SIG-M5 treated with dmso at 0.1 percent for 504 hours (cell line): Measurements from ENCODE around the gene ZFHX3.

Experiments
- DNase-seq: peaks from one replicate; lab custom pipeline; 2025; ENCODE audit not compliant: unreplicated experiment; lab: John Stamatoyannopoulos, UW

The ZFHX3 gene

DNA sequence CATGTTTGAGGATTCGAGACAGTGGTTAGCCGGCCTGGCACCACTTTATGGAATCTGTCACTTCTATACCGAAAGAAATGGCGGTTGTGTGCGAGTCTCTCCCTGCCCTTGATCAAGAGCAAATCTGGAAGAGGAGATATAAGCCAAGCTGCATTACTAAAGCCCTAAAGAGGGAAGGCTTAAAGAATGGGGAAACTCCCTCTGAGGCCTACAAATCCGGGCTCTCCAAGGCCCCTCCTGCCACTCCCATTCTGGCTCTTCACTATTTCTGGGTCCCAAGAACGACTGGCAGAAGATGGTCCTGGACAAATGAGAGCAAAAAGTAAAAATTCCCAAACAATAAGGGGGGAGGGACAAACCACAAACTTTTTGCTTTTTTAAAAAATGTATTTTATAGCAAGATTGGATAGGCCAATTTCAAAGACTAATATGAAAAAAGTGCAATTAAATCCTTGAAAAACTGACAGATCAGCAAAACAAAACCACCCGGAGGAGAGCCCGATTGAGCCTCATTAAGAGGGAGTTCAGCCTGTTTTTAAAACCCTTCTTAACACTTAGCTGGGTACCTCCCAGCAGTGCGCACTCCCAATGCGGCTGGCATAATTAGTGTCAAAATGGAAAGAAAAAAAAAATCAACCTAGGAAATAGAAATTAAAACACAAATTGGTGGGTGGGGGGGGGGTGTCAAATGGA, 193.5 kb downstream of the ZFHX3 start:
- DNase-seq, result no peak

DNA sequence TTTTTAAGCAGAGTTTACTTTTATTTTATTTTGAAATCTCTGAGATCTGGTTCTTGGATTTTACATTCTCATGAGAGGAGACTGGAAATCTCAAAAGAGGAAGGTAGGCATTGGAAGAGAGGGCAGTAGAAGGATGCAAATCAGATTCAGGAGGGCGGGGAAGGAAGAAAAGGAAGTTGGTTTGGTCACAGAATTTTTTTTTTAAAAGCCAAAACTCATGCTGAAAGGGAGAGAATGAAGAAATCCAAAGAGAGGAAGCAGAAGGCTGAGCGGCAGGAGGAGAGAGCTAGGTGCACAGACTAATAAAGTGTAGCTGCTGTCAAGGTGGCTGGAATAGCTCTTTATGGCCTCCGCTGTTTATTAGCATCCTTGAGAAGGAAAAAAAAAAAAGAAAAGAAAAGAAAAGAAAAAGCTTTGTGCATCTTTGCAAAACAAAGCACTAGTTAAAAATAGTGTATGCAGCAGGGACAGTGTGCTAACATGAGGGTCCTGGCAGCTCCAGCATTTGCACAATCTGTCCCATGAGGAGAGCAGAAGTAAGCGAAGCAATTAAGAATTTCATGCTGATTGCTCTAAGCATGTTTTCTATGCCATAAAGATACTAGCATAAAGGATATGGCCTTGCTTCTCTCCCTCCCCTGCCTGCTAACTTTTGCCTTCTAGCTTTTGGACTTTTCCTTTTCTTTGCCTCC, 194.2 kb downstream of the ZFHX3 start:
- peak; percentile 72 for DNase-seq

DNA sequence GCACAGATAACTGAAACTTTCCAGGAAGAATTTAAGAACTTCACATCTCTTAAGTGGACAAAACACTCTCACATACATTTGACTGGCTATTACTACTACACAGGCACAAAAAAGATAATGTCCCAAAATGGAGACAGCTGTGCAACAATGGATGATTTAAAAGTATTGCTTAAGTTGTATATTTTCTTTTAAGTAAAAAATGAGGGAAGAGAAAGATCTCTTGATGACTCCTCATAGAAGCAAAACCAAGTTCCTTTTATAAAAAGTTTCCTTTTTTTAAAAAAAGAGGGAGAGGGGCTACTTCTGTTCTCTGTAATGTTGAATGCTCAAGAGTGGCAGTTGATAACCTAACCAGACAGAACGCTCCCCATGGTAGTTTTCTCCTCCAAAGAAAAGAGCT, 195.5 kb downstream of the ZFHX3 start:
- DNase-seq, result no peak

DNA sequence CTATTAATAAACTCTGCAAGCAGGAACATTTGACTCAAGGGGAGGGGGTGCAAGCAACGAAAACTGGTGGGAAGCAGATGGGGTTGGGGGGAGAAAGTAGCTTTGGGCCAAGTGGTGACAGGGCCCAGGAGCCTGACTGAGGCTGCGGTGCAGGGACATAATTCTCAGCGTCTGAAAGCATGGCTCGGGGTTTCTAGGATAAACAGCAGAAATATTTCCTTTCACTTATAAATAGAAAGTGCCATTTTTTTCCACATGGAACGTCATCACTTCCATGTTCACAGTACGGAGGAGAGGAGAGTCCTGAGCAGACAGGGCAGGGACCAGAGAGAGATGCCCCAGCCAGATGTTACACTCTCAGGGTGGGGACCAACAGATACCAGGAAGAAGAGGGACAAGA, 197.1 kb downstream of the ZFHX3 start:
- DNase-seq, result no peak

DNA sequence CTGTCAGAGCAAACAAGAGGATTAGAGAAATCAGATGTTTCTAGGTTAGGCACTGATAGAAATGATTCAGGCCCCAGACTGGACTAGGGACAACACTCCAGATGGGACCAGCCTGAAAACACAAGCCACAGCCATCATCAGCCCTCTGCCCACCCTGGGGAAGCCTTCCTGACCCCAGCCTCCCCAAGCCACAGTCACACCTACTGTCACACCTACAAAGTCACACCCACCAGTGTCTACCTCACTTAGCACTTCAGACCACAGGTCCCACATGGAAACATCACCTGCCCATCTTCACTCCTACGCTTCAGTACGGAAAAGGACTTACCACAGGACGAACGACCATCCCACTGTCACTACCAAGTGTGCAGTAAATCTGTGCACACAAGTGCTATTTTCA, 197.9 kb downstream of the ZFHX3 start:
- no peak for DNase-seq

DNA sequence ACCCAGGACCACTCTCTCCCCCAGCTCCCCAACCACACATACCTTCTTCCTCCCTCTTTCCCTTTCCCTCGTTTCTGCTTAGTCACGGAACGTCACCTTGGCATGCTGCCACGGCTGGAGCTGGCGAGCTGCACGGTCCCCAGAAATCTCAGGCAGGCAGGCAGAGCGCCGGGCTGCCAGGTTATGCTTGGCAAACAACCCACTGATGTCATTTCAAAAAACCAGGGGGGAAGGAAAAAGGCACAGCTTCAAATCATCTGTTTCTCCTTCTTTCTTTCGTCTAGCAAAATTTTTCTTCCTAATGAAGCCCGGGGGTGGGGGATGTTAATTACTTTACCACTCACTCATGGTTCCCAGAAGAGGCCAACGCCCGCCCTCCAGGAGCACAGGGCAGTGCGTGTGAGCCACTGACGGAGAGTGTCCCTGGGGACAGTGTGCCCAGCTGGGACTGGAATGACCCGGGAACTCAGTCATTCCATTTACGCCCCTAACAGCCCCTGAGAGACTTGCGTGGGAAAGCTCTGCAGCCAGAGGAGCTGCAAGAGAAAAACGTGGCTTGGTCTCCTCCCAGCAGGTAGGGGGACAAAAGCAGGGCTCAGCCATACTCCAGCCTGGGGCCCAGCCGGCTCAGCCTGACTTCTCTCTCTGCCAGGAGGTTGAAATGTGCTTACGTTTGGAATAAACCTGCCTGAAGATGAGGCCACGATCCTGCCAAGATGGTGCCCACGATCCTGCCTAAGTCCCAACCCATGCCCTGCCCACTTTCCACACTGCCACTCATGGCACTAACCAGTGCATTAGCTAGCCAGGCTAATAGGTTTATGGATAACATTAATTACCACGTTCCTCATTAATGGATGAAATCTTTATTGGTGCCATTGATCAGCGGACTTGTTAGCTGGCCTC, 198.9 kb downstream of the ZFHX3 start:
- peak; percentile 44 for DNase-seq

DNA sequence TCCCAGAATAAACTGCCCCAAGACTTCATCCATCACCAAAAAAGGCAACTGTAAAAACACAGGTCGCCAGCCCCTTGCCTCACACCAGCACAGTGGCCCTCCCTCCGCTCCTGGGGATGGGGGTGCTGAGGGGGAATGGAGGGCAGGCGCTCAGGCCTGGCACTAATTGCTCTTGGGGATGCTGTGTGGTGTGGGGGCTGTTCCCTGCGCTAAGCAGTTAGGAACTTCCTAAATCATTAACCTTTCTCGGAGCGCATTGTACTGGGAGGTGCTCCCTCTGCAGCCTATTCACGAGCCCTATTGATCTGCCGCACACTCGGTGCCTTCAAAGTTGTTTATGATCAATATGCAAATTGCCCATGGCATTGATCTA, 199.9 kb downstream of the ZFHX3 start:
- DNase-seq, result no peak

DNA sequence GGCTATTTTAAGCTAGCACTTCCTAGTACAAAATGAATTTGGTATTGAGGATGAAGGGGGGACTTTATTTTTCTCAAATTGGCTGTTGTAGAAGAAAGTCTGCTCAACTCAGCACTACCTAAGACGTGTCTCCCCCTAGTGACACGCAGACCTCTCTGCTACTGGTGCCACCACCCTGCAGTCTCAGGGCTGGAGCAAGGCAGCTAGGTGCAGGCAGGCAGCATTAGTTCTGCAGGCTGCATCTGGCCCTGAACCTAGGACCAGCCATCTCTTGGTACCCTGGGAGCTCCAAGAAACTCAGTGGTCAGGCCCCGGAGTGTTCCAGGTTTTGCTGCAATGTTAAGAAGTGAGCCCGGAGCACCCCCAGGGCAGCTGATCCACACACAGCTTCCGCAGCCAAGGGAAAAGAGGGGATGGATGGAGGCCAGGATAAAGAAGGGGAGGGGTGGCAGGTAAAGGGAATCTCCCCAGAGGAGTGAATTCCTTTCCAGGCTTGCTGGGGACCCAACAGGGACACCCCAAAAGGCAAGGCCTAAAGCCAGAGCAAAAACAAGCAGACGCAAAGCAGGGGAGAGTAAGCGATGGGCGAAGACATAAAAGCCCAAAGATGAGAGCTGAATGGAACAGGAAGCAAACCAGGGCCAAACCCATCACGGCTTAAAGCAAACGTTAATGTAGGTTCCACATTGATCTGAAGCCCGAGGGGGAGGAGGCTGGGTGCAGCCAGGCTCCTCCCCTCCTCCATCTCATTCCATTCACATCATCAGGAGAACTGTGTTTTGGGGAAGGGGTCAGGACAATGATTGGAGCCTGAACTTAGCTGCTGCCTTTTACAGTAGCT, 200.5 kb downstream of the ZFHX3 start:
- peak; percentile 30 for DNase-seq

DNA sequence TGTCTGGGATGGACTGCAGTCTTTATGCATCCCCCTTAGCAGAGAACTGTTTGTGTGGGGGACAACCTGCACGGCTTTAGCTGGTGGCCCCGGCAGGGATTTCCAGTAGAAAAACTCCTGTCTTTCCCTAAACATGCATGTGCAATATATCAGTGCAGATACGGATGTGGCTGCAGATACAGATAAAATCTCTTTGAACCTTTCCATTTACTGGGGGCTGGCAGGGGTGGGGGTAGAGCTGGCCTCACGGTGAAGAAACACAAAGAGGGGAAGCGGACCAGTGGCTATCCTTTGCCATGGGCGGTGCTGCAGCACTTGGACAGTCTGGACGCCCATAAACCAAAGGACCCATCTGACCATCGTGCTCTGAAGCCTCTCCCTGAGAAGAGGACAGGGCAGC, 201.3 kb downstream of the ZFHX3 start:
- no peak for DNase-seq

DNA sequence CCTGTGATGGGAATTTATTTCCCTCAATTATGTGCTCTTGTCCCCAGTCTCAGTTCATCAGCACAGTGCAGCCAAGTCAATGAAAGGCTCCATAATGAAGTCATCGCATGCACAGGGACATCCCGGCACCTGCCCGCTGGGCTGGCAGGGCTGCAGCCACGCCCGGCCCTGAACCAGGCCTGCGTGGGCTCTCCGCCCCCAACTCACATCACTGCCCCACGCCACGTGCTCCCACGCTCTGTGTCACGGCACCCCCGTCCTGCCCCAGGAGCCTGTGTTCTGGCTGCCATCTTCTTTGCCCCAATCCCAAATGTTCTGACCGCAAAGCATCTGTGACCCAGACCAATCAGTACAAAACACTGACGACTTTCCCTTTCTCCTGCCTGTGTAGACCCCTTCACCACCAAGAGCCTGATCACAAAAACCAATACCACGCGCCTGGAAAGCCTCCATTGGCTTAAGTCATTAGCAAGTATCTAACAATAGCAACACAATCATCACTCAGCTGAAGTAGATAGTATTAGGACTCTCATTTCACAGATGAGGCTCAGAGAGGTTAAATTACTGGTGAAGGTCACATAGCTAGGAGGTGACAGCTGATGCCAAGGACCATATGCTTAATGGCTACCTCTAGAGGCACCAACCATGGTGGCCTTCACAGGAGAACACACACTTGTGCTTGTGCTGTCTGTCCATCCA, 202.5 kb downstream of the ZFHX3 start:
- no peak for DNase-seq

DNA sequence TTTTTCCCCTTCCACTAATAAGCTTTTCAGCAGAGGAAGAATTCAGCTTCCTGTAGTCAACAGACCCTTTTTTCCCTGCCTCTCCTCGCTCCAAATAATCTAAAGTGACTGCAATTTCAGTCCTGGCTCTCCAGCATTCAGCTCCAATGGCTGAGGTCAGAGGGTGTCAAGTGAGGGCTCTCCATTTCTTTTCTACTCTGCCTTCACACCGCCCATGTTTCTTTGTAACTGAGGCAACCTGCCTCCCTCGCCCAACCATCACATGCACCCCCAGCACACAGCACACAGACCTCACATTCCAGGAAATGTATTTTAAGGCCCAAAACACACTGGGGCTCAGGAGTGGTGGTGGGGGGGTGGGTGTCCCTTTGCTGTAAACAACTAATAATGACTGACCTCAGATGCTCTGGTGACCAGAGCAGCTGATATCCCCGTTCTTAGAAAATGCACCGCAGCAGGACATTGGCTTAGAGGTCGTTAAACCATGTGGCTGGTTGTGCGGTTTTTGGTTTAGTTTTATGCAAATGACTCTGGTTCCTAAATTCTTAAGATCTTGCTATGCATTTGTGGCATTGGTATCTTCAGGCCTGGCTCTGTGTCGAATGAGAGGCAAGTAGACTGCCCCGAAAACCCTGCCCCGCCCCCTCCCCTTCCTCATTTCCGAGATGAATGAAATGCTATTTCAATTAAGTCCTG, 203.6 kb downstream of the ZFHX3 start:
- DNase-seq, result no peak

DNA sequence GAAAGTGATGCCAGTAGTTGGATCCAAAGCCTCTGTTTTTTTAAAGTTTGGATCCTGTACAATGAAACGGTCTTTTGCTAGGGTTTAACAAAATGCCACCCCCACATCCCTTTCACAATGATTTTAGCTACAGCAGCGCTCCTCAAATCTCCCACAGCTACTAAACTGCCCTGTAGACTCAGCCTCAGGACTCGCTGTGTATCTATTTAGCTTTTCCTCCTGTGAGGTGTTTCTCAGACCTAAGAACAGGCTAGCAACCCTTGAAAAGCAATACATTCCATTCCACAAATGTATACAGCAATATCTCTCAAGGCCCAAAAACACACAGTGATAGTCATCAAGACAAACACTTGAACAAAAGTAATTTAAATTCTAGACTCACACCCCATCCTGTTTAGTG, 206.4 kb downstream of the ZFHX3 start:
- DNase-seq, result peak; percentile 55

DNA sequence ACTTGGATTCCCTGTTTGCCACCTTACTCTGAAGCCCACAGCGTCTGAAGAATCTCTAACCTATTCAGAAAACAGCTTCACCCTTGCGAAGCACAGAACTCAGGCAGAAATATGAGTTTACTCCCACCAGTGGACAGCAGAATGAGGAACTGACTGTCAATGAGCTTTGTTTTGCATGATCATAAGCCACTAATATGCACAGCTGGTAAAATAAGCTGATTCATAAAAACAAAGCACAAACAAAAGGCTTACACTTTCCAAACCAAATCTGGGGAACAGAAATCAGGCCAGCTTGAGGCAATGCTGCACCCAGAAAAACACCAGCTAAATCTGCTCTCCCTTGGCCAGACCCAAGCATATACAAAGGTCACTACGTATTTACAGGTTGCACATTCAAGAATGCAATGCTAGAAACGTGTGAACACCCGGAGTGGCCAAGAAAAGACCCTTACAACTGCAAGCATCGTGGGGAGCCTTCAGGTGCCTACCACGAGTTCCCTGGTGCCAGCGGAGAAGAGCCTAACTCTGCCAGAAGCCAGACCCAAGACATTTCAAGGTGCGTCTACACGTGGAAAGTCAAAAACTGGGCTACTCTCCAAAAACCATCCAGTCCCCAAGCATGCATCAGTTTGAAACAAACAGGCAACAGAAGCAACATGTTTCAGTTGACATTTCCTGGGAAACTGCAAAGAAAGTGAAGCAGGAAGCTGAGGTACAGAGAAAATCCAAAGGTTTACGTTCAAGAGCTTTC, 207.1 kb downstream of the ZFHX3 start:
- DNase-seq, result no peak

DNA sequence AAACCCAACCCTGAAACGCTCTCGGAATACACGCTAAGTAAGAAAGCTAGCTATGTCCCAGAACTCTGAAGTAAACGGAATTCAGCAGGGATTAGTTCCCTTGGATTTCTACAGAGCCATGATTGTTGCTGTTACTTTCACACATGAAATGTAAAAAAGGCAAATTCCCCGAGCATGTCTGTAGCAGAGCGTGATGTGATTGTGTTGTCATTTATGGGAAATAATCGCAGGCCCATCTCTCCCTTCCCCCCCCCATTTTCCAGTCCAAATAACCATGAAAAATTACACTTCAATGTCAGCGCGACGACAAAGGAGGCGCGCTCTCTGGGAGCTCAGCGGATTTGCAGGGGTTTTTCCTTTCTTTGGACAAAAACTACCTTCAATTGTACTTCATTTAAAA, 209.0 kb downstream of the ZFHX3 start:
- DNase-seq, result no peak

DNA sequence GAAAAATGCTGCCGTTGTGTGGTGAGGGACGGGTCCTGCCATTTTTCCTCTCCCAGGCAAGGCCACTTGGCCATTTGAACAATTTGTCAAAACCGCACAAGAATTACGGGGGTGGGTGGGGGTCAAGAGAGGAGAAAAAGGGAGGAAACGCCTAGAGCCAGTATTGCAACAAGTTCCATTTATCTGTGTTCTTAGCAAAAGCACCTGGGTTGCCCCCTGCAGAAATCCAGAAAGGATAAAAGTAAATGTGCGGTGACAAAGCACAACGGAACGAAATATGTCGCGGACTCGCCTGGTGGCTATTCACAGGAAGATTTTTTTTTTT, 209.4 kb downstream of the ZFHX3 start:
- no peak for DNase-seq

DNA sequence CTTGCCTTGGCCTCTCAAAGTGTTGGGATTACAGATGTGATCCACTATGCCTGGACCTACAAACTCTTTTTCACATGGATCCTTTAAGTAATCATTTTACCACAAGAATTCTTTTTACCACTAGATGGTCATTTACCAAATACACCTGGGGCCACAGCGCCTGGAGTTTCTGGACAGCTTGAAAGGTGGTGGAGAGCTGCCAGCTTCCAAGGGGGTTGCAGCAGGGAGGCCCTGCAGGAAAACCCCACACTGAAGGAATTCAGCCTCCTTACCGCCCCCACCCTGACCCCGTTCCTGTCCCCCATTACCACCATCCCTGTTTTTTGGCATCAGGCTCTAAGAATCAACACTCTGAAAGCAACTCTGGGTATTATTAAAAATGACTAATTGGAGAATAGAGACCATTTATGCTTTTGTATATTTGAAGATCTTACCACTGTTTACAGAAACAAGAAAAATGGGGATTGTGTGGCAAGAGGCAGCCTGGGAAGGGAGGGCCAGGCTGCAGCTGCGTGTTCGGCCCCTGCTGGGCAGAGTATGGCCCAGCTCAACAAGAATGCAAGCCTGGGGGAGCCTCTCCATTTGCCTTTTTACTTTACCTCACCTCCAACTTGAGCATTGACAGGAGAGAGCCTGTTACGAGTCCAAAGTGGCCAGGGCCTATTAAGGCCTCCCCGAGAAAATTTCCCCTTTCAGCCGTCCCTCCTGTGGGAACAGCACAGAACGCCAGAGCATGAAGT, 209.9 kb downstream of the ZFHX3 start:
- DNase-seq, result no peak

DNA sequence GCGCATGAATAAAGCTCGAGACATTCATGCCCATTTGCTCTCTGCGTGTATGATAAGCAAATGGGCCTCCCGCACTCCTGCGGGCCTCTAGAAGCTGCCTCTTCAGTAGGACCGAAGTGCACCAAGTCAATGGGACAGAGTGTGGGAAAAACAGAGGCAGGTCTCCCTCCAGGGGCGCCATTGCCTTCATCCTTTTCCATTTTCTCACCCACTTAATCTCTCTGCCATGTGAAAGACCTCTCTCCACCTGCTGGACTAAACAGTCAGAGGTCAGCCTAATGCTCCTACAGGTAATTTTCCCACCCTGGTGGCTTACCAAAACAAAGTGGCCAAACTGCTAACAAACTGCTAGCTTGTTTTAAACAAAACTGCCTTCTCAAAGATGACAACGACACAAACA, 210.9 kb downstream of the ZFHX3 start:
- DNase-seq, result no peak

DNA sequence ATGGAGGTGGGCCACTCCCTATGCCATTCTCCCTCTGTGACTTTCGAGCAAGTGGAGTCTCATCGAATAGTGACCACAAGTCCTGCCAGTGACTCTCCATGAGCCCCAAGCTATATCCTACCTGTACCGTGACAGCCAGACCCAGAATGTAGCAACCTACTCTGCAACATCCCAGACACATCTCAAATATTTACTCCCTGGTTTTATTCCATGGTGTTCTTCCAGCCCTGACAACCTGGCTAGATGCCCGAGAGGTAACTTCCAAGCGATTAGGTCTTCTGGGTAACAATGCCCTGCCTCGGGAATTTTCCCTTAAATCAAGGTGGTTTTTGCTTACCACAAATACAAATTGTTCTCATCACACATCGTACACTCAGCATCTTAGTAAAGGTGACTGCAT, 211.7 kb downstream of the ZFHX3 start:
- peak; percentile 22 for DNase-seq

DNA sequence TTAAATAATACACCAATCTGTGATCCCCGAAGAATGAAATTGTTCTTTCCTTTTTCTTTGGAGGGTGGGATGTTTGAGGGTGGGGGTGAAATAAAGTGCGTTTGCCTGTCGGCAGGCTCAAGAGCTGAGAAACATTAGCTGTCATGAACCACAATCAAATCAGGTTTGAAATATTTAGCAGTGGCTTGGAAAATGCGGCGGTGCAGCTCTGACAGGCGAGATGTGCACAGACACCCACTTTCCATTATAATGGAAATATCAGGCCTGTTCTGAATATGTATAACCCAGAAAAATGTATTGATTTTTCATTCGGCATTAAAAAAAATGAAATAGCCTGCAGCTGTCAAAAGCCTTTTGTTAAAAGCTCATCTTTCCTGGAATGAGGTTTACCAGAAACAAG, 212.8 kb downstream of the ZFHX3 start:
- DNase-seq, result no peak
